Mammary epithelial cell (primary cell): ENCODE measurements around the gene PPME1.

Experiments used
- CTCF ChIP-seq, 2 donors: IDR thresholded peaks in 1 of 2; conservative IDR thresholded peaks in 1 of 2; 2 replicates each; pipeline ENCODE4 v1.5.1; 2011 to 2012; ENCODE audit warnings: inconsistent platforms in 2 of 2, low read length in 2 of 2, mild to moderate bottlenecking in 2 of 2, control low read depth in 1 of 2, low read depth in 1 of 2; ENCODE audit not compliant: insufficient read depth in 1 of 2; ENCODE audit errors: extremely low read depth in 1 of 2
- EZH2 ChIP-seq: IDR thresholded peaks from 2 replicates; pipeline ENCODE4 v1.6.1; 2012; ENCODE audit warnings: low read length, inconsistent platforms, borderline replicate concordance

- no peak for TF ChIP-seq CTCF (conservative IDR thresholded peaks at IDR 0.05 in 1 of 2, IDR thresholded peaks at IDR 0.05 in 1 of 2; ENCODE audit: extremely low read depth in 1 of 2, insufficient read depth in 1 of 2, low read depth in 1 of 2, low read length in 2 of 2)
- no peak for TF ChIP-seq EZH2
These were observed 78.4 kb downstream of the PPME1 start for GRCh38 chr11:74249496-74249895.
